PC-9 (cell line): ENCODE measurements around the gene MAP3K5. TPM values are rescaled to one million over a fixed set of nuclear protein-coding genes. Genes with fewer than 3 reads are reported as not detected.
"Not testable (repeated sequence)": the region's sequence is repeated elsewhere in the genome, so short reads cannot be mapped to it uniquely, and the experiment has no call there.

Source experiments
- BruUV-seq: library from RNA; stranded (reverse); fragments of 400-500 nt; replicated peaks from 2 replicates; lab custom pipeline; 2021; lab: Mats Ljungman, UMichigan
- CTCF ChIA-PET: fragments of 300-600 bp; sonication (Branson Sonifier 250); formaldehyde crosslinking; loops from one replicate; lab custom pipeline; 2022; ENCODE audit warnings: antibody characterized with exemption; lab: Charles Lee
- POLR2A ChIA-PET: fragments of 300-600 bp; sonication (Branson Sonifier 250); formaldehyde crosslinking; loops from one replicate; lab custom pipeline; 2022; ENCODE audit warnings: antibody characterized with exemption; ENCODE audit not compliant: unreplicated experiment; lab: Charles Lee
- DNase-seq, 2 experiments: peaks; one replicate each; pipeline versions ENCODE4 v3.0.0 to v3.0.0-alpha.2; 2015 to 2022; ENCODE audit warnings: mixed read lengths in 1 of 2
- H2AFZ ChIP-seq: fragments of 200-600 bp; sonication (generic); 2 replicates; pipeline ENCODE4 v1.8.1; 2017; ENCODE audit warnings: antibody characterized with exemption
- H3F3A ChIP-seq: fragments of 200-600 bp; sonication (generic); 2 replicates; pipeline ENCODE4 v1.8.1; 2017; ENCODE audit warnings: antibody characterized with exemption, mild to moderate bottlenecking, low read depth; ENCODE audit not compliant: insufficient read depth
- H3K27ac ChIP-seq: fragments of 200-600 bp; sonication (generic); 2 replicates; pipeline ENCODE4 v1.6.1; 2016; ENCODE audit warnings: mixed run types
- H3K27me3 ChIP-seq: fragments of 200-600 bp; sonication (generic); 2 replicates; pipeline ENCODE4 v1.6.1; 2016; ENCODE audit warnings: low read depth, mixed run types; ENCODE audit not compliant: insufficient read depth
- H3K36me3 ChIP-seq: fragments of 200-600 bp; sonication (generic); 2 replicates; pipeline ENCODE4 v1.6.1; 2016; ENCODE audit warnings: low read depth, mixed run types
- H3K4me1 ChIP-seq: fragments of 200-600 bp; sonication (generic); replicated peaks from 2 replicates; pipeline ENCODE4 v1.6.1; 2016; ENCODE audit warnings: mixed run types; ENCODE audit not compliant: insufficient read depth
- H3K4me2 ChIP-seq: fragments of 200-600 bp; sonication (generic); 2 replicates; pipeline ENCODE4 v1.6.1; 2017; ENCODE audit warnings: mixed run types
- H3K4me3 ChIP-seq: fragments of 200-600 bp; sonication (generic); 2 replicates; pipeline ENCODE4 v1.6.1; 2016; ENCODE audit warnings: mixed run types
- H3K79me2 ChIP-seq: fragments of 200-600 bp; sonication (generic); 2 replicates; pipeline ENCODE4 v1.6.1; 2017; ENCODE audit warnings: low read depth, mixed run types
- H3K9me2 ChIP-seq: fragments of 200-600 bp; sonication (generic); 2 replicates; pipeline ENCODE4 v1.8.1; 2017; ENCODE audit warnings: mild to moderate bottlenecking; ENCODE audit not compliant: insufficient read depth
- H3K9me3 ChIP-seq: fragments of 200-600 bp; sonication (generic); 2 replicates; pipeline ENCODE4 v1.8.1; 2016; ENCODE audit warnings: low read depth; ENCODE audit not compliant: insufficient read depth
- H4K20me1 ChIP-seq: fragments of 200-600 bp; sonication (generic); 2 replicates; pipeline ENCODE4 v1.8.1; 2017; ENCODE audit not compliant: insufficient read depth
- CTCF ChIP-seq: fragments of 200-600 bp; sonication (generic); conservative IDR thresholded peaks from 2 replicates; pipeline ENCODE4 v1.6.1; 2017; ENCODE audit warnings: mixed run types, antibody characterized with exemption, mild to moderate bottlenecking, moderate library complexity
- EZH2 ChIP-seq: fragments of 200-600 bp; sonication (generic); IDR thresholded peaks from 2 replicates; pipeline ENCODE4 v1.8.0; 2017; ENCODE audit warnings: antibody characterized with exemption, low read depth
- intact Hi-C: fragments of 100-400 bp; cut with micrococcal nuclease; formaldehyde crosslinking; loops from one replicate; pipeline ENCODE4 v1.10.0; 2022; ENCODE audit not compliant: unreplicated experiment
- total RNA-seq: library from RNA; stranded (reverse); gene quantifications from 2 replicates; pipeline ENCODE4 v1.2.3, GENCODE V29; 2021

The MAP3K5 gene
- total RNA-seq, 1 experiment from 2014 or later, result 10.9 TPM

- Histone ChIP-seq H3K4me2 (peak overlapping the region; percentile 91), H3K9me2 (no peaks in the 10 kb centered on the region), H3K4me3 (peak overlapping the region; percentile 97), H3F3A (peaks cover 34% of the 10 kb centered on the region; the same call in 1 of the 2 replicates), H3K79me2 (peaks cover 58% of the 10 kb centered on the region), H3K27ac (peak overlapping the region; percentile 87), H2AFZ (peak overlapping the region; percentile 82), H3K36me3 (0 out of 2 replicates have a peak, but pooled peaks cover 6% of the 10 kb centered on the region), H3K9me3 (no peaks in the 10 kb centered on the region), H4K20me1 (no peaks in the 10 kb centered on the region), H3K4me1 (peaks cover 57% of the 10 kb centered on the region), H3K27me3 (no peaks in the 10 kb centered on the region)
- ChIA-PET POLR2A (interaction anchor here (0.6 to 0.8 kb wide), 3 partner anchors 50 to 180 kb away, joined by 3 to 5 read pairs (median 3); no protein-coding TSS in a partner anchor), CTCF (interaction anchor here (0.6 to 2.9 kb wide), 3 partner anchors 11 to 147 kb away, joined by 6 to 102 read pairs (median 6); no protein-coding TSS in a partner anchor)
- intact Hi-C loops, result loop anchor here (1.0 to 10.0 kb wide), 4 partner anchors 16 to 506 kb away; partner anchors contain the start of gene BCLAF1
- peak in 1 of 2 experiments; percentile 41 for DNase-seq
- TF ChIP-seq CTCF (no peak), EZH2 (no peak)
- no TSS peak for BruUV-seq
These were observed 1.6 kb downstream of the MAP3K5 start for GRCh38 chr6:136790411-136791295.

GRCh38 chr6:136789440-136789839 lies 2.8 kb downstream of the MAP3K5 start:
- H3K9me3 ChIP-seq, DNase-seq, H4K20me1 ChIP-seq, H2AFZ ChIP-seq, H3K9me2 ChIP-seq, H3K27me3 ChIP-seq, BruUV-seq, intact Hi-C loops: not testable (repeated sequence)
- peak overlapping the region; percentile 97 for H3K4me3 ChIP-seq
- H3K36me3 ChIP-seq, result peaks cover 12% of the 10 kb centered on the region; the same call in 1 of the 2 replicates
- CTCF ChIA-PET, result interaction anchor here (0.6 to 1.4 kb wide), 3 partner anchors 145 to 239 kb away, joined by 4 to 13 read pairs (median 6); partner anchors contain the start of gene MAP7
- peaks cover 71% of the 10 kb centered on the region for H3K79me2 ChIP-seq
- peak overlapping the region; percentile 87 for H3K27ac ChIP-seq
- H3F3A ChIP-seq, result peaks cover 34% of the 10 kb centered on the region; the same call in 1 of the 2 replicates
- POLR2A ChIA-PET, result interaction anchor here (0.6 to 0.8 kb wide), 3 partner anchors 15 to 174 kb away, joined by 5 to 8 read pairs (median 8); no protein-coding TSS in a partner anchor
- H3K4me2 ChIP-seq, result peak overlapping the region; percentile 91
- peaks cover 68% of the 10 kb centered on the region for H3K4me1 ChIP-seq

GRCh38 chr6:136788069-136788902 lies 4.0 kb downstream of the MAP3K5 start:
- Histone ChIP-seq H3K9me3 (no peaks in the 10 kb centered on the region), H3K27ac (peak overlapping the region; percentile 87), H4K20me1 (no peaks in the 10 kb centered on the region), H3K79me2 (peaks cover 82% of the 10 kb centered on the region), H3F3A (peaks cover 36% of the 10 kb centered on the region), H3K4me3 (peak overlapping the region; percentile 97), H3K9me2 (no peaks in the 10 kb centered on the region), H3K4me1 (peaks cover 73% of the 10 kb centered on the region), H3K27me3 (no peaks in the 10 kb centered on the region), H3K4me2 (peak overlapping the region; percentile 91), H3K36me3 (peaks cover 22% of the 10 kb centered on the region; the same call in 1 of the 2 replicates), H2AFZ (peak overlapping the region; percentile 31; the same call in 1 of the 2 replicates)
- DNase-seq, result peak in 1 of 2 experiments; percentile 89
- intact Hi-C loops, result no loop called here
- POLR2A ChIA-PET, result interaction anchor here (0.5 to 0.7 kb wide), 3 partner anchors 173 to 1044 kb away, joined by 4 to 8 read pairs (median 4); no protein-coding TSS in a partner anchor
- no peak for TF ChIP-seq EZH2
- no peak for TF ChIP-seq CTCF
- CTCF ChIA-PET, result interaction anchor here (1.1 kb wide), 1 partner anchor 144 kb away, joined by 5 read pairs; no protein-coding TSS in a partner anchor
- BruUV-seq, result no TSS peak
